Measurements from ENCODE around the gene ZNF777. TPM values are rescaled to one million over a fixed set of nuclear protein-coding genes. Genes with fewer than 3 reads are reported as not detected.

The ZNF777 gene
- total RNA-seq = 4.3 and 5.6 TPM in 2 replicates
- polyA plus RNA-seq = 13.9 and 14.8 TPM in 2 replicates

GRCh38 chr7:149460493-149461277 lies at the start of gene ZNF777:
TSS of gene ZNF777 (minus strand) at chr7:149461062. CDS start at chr7:149456022, 5,040 bp downstream.
- Histone ChIP-seq H3K9me3 (ENCODE audit: low read depth) (no peaks in the 10 kb centered on the region), H3K4me3 (peak within 1 kb of the TSS; percentile 79), H3K9me2 (replicated peaks; ENCODE audit: insufficient read depth) (no peaks in the 10 kb centered on the region), H3K4me1 (ENCODE audit: insufficient read depth) (peaks cover 10% of the 10 kb centered on the region), H3K4me2 (peak within 1 kb of the TSS; percentile 92), H4K20me1 (ENCODE audit: insufficient read depth, poor library complexity, severe bottlenecking) (peaks cover 6% of the 10 kb centered on the region), H3K79me2 (peaks cover 35% of the 10 kb centered on the region), H3K27ac (peak within 1 kb of the TSS; percentile 82), H2AFZ (peak within 1 kb of the TSS; percentile 99), H3K36me3 (replicated peaks; ENCODE audit: insufficient read depth, low read depth) (no peaks in the 10 kb centered on the region), H3K27me3 (no peaks in the 10 kb centered on the region)
- DNase-seq (ENCODE audit: low spot score) = peak; percentile 93
- 2% methylated on average over 56 of the region's 64 CpGs for WGBS (ENCODE audit: low lambda C conversion rate, missing lambda C conversion rate)
- TF ChIP-seq EZH2 (IDR thresholded peaks at IDR 0.05; ENCODE audit: borderline replicate concordance) = no peak
- no peak for TF ChIP-seq EZH2phosphoT487 (IDR thresholded peaks at IDR 0.05; ENCODE audit: low read depth, severe bottlenecking, unreplicated experiment)
- TF ChIP-seq CTCF (IDR thresholded peaks at IDR 0.05; ENCODE audit: poor library complexity) = peak; percentile 69

GRCh38 chr7:149510248-149510647 lies 49.4 kb upstream of the ZNF777 start:
- no peak overlapping the region for H3K4me3 ChIP-seq
- TF ChIP-seq CTCF (IDR thresholded peaks at IDR 0.05; ENCODE audit: poor library complexity) (no peak), EZH2 (IDR thresholded peaks at IDR 0.05; ENCODE audit: borderline replicate concordance) (no peak), EZH2phosphoT487 (IDR thresholded peaks at IDR 0.05; ENCODE audit: low read depth, severe bottlenecking, unreplicated experiment) (no peak)
- no peaks in the 10 kb centered on the region for H3K36me3 ChIP-seq (replicated peaks; ENCODE audit: insufficient read depth, low read depth)

GRCh38 chr7:149509774-149510173 lies 48.9 kb upstream of the ZNF777 start:
- Histone ChIP-seq H3K27me3 (no peaks in the 10 kb centered on the region), H4K20me1 (ENCODE audit: insufficient read depth, poor library complexity, severe bottlenecking) (no peaks in the 10 kb centered on the region), H3K9me3 (ENCODE audit: low read depth) (peaks cover 16% of the 10 kb centered on the region), H3K9me2 (replicated peaks; ENCODE audit: insufficient read depth) (no peaks in the 10 kb centered on the region), H3K79me2 (no peaks in the 10 kb centered on the region), H3K4me1 (ENCODE audit: insufficient read depth) (no peaks in the 10 kb centered on the region), H3K27ac (no peak overlapping the region), H3K4me3 (no peak overlapping the region), H3K36me3 (replicated peaks; ENCODE audit: insufficient read depth, low read depth) (no peaks in the 10 kb centered on the region), H2AFZ (no peak overlapping the region), H3K4me2 (no peak overlapping the region)
- TF ChIP-seq EZH2 (IDR thresholded peaks at IDR 0.05; ENCODE audit: borderline replicate concordance) (no peak), EZH2phosphoT487 (IDR thresholded peaks at IDR 0.05; ENCODE audit: low read depth, severe bottlenecking, unreplicated experiment) (no peak), CTCF (IDR thresholded peaks at IDR 0.05; ENCODE audit: poor library complexity) (no peak)
- DNase-seq (ENCODE audit: low spot score) = no peak

More at GRCh38 chr7:149510248-149510647, 49.4 kb upstream of the ZNF777 start:
- Histone ChIP-seq H3K79me2 (no peaks in the 10 kb centered on the region), H4K20me1 (ENCODE audit: insufficient read depth, poor library complexity, severe bottlenecking) (no peaks in the 10 kb centered on the region), H3K27ac (no peak overlapping the region), H3K9me3 (ENCODE audit: low read depth) (peaks cover 14% of the 10 kb centered on the region), H2AFZ (no peak overlapping the region), H3K27me3 (no peaks in the 10 kb centered on the region), H3K4me2 (no peak overlapping the region), H3K9me2 (replicated peaks; ENCODE audit: insufficient read depth) (no peaks in the 10 kb centered on the region), H3K4me1 (ENCODE audit: insufficient read depth) (no peaks in the 10 kb centered on the region)
- DNase-seq (ENCODE audit: low spot score) = no peak
